SK-N-SH (cell line): ENCODE data around the gene CACNA1A. TPM values are rescaled to one million over a fixed set of nuclear protein-coding genes. Genes with fewer than 3 reads are reported as not detected.

Source experiments
- CTCF ChIA-PET: fragments of 300-600, 350-600 bp; formaldehyde crosslinking; extraction: SDS; loops from one replicate; lab custom pipeline; 2021; lab: Yijun Ruan, JAX
- POLR2A ChIA-PET: fragments of 350-600 bp; sonication (Branson Sonifier 250); formaldehyde crosslinking; extraction: SDS; loops from one replicate; lab custom pipeline; 2020; ENCODE audit warnings: antibody characterized with exemption, inconsistent platforms; lab: Yijun Ruan, JAX
- DNase-seq: peaks from one replicate; pipeline ENCODE4 v3.0.0; 2012
- H2AFZ ChIP-seq: fragments of 200-600 bp; sonication (generic); 2 replicates; pipeline ENCODE4 v1.8.1; 2016; ENCODE audit warnings: antibody characterized with exemption, mild to moderate bottlenecking, low read depth
- H3F3A ChIP-seq: fragments of 200-600 bp; sonication (generic); replicated peaks from 2 replicates; pipeline ENCODE3; 2016; ENCODE audit warnings: antibody characterized with exemption, mild to moderate bottlenecking; ENCODE audit not compliant: insufficient read depth
- H3K27ac ChIP-seq, 2 experiments: fragments of 200-500 bp in 1 of 2; fragments of 200-600 bp in 1 of 2; sonication (Bioruptor generic) in 1 of 2; sonication (generic), shearing (Covaris generic) in 1 of 2; 2 replicates each; pipeline versions ENCODE4 v1.5.1 to v1.6.1; 2014 to 2016; ENCODE audit warnings: low read depth in 2 of 2, inconsistent platforms in 1 of 2, low read length in 1 of 2, mild to moderate bottlenecking in 1 of 2, mixed read lengths in 1 of 2
- H3K27me3 ChIP-seq: fragments of 200-600 bp; sonication (generic), shearing (Covaris generic); 2 replicates; pipeline ENCODE4 v1.6.1; 2016; ENCODE audit warnings: mixed run types; ENCODE audit not compliant: insufficient read depth
- H3K36me3 ChIP-seq, 2 experiments: fragments of 200-500 bp in 1 of 2; fragments of 200-600 bp in 1 of 2; sonication (Bioruptor generic) in 1 of 2; sonication (generic) in 1 of 2; replicated peaks in 1 of 2; 2 replicates each; pipeline versions ENCODE3 to v1.5.1; 2014 to 2016; ENCODE audit warnings: low read length in 1 of 2, mild to moderate bottlenecking in 1 of 2; ENCODE audit not compliant: insufficient read depth in 2 of 2, control insufficient read depth in 1 of 2
- H3K4me1 ChIP-seq, 2 experiments: fragments of 200-500 bp in 1 of 2; fragments of 200-600 bp in 1 of 2; sonication (Bioruptor generic) in 1 of 2; sonication (generic), shearing (Covaris generic) in 1 of 2; 2 replicates each; pipeline versions ENCODE4 v1.5.1 to v1.6.1; 2014 to 2016; ENCODE audit warnings: low read depth in 1 of 2, low read length in 1 of 2, mixed run types in 1 of 2; ENCODE audit not compliant: insufficient read depth in 2 of 2, control insufficient read depth in 1 of 2
- H3K4me2 ChIP-seq: fragments of 200-600 bp; sonication (generic), shearing (Covaris generic); 2 replicates; pipeline ENCODE4 v1.6.1; 2017; ENCODE audit warnings: mixed run types
- H3K4me3 ChIP-seq, 2 experiments: fragments of 200-500 bp in 1 of 2; fragments of 200-600 bp in 1 of 2; sonication (Bioruptor generic) in 1 of 2; sonication (generic), shearing (Covaris generic) in 1 of 2; 2 replicates each; pipeline versions ENCODE4 v1.5.1 to v1.8.1; 2014 to 2016; ENCODE audit warnings: low read depth in 2 of 2, inconsistent platforms in 1 of 2, low read length in 1 of 2, mild to moderate bottlenecking in 1 of 2, mixed read lengths in 1 of 2, moderate library complexity in 1 of 2
- H3K79me2 ChIP-seq: fragments of 200-600 bp; sonication (generic); 2 replicates; pipeline ENCODE4 v1.8.1; 2017; ENCODE audit warnings: mild to moderate bottlenecking; ENCODE audit not compliant: insufficient read depth
- H3K9ac ChIP-seq: fragments of 200-600 bp; sonication (generic); 2 replicates; pipeline ENCODE4 v1.6.1; 2017; ENCODE audit warnings: mixed run types
- H3K9me2 ChIP-seq: fragments of 200-600 bp; sonication (generic); 2 replicates; pipeline ENCODE4 v1.6.1; 2017; ENCODE audit warnings: mixed run types
- H3K9me3 ChIP-seq: fragments of 200-600 bp; sonication (generic); 2 replicates; pipeline ENCODE4 v1.6.1; 2017; ENCODE audit warnings: mixed run types, mild to moderate bottlenecking, moderate library complexity
- H4K20me1 ChIP-seq: fragments of 200-600 bp; sonication (generic); 2 replicates; pipeline ENCODE4 v1.6.1; 2017; ENCODE audit warnings: mild to moderate bottlenecking, mixed run types; ENCODE audit not compliant: insufficient read depth
- CTCF ChIP-seq: fragments of 200-600 bp; sonication (generic); IDR thresholded peaks from 2 replicates; pipeline ENCODE4 v1.6.1; 2017; ENCODE audit warnings: antibody characterized with exemption, mild to moderate bottlenecking, moderate library complexity
- ELF1 ChIP-seq: IDR thresholded peaks from 2 replicates; pipeline ENCODE4 v1.4.0; 2012
- EP300 ChIP-seq, 2 experiments: IDR thresholded peaks; 2 replicates each; pipeline versions ENCODE4 v1.4.0 to v1.6.1; 2012; ENCODE audit warnings: borderline replicate concordance in 1 of 2, low read depth in 1 of 2, low read length in 1 of 2
- EZH2phosphoT487 ChIP-seq: fragments of 200-600 bp; sonication (generic); IDR thresholded peaks from 2 replicates; pipeline ENCODE4 v1.6.1; 2017; ENCODE audit warnings: low read depth, mixed run types, mild to moderate bottlenecking, antibody characterized with exemption, moderate library complexity, borderline replicate concordance
- GABPA ChIP-seq: IDR thresholded peaks from 2 replicates; pipeline ENCODE4 v1.4.0; 2012; ENCODE audit warnings: low read depth, mild to moderate bottlenecking
- IRF3 ChIP-seq: fragments of 150-350 bp; IDR thresholded peaks from 2 replicates; pipeline ENCODE4 v1.6.1; 2016; ENCODE audit warnings: mild to moderate bottlenecking, low read depth, low read length
- MXI1 ChIP-seq: IDR thresholded peaks from 2 replicates; pipeline ENCODE4 v1.6.1; 2012; ENCODE audit warnings: mild to moderate bottlenecking, low read depth, low read length, improper control_type of control experiment
- NRF1 ChIP-seq: IDR thresholded peaks from 2 replicates; pipeline ENCODE4 v1.6.1; 2012; ENCODE audit warnings: low read depth, mild to moderate bottlenecking, low read length
- PBX3 ChIP-seq: IDR thresholded peaks from 2 replicates; pipeline ENCODE4; 2012
- POLR2AphosphoS5 ChIP-seq: IDR thresholded peaks from 2 replicates; pipeline ENCODE4 v1.6.1; 2012; ENCODE audit warnings: low read depth, low read length
- RAD21 ChIP-seq: IDR thresholded peaks from 2 replicates; pipeline ENCODE4 v1.6.1; 2012; ENCODE audit warnings: mild to moderate bottlenecking, low read length
- RFX5 ChIP-seq: IDR thresholded peaks from 2 replicates; pipeline ENCODE4 v1.6.1; 2012; ENCODE audit warnings: mild to moderate bottlenecking, improper control_type of control experiment, low read length
- RXRA ChIP-seq: IDR thresholded peaks from 2 replicates; pipeline ENCODE4 v1.4.0; 2012; ENCODE audit warnings: low read depth, mild to moderate bottlenecking, borderline replicate concordance
- SIN3A ChIP-seq: IDR thresholded peaks from 2 replicates; pipeline ENCODE4 v1.6.1; 2012; ENCODE audit warnings: low read depth, mild to moderate bottlenecking, low read length, moderate library complexity, borderline replicate concordance
- YY1 ChIP-seq: IDR thresholded peaks from 2 replicates; pipeline ENCODE4 v1.4.0; 2012; ENCODE audit warnings: low read depth, mild to moderate bottlenecking
- ZBTB33 ChIP-seq: IDR thresholded peaks from 2 replicates; pipeline ENCODE4 v1.4.0; 2012; ENCODE audit warnings: low read depth, borderline replicate concordance
- WGBS: methylation state at CpG from one replicate; pipeline ENCODE4 v1.1.6; 2017; ENCODE audit warnings: low lambda C conversion rate; 5-methylcytosine and 5-hydroxymethylcytosine counted together
- polyA plus RNA-seq, 3 experiments: library from polyadenylated mRNA; depleted of rRNA; stranded (reverse); fragments of >200 nt; gene quantifications; 2 replicates each; pipeline ENCODE4 v1.2.3, GENCODE V29; 2012
- TF ChIP-seq, protein P1 (sequence below): IDR thresholded peaks from 2 replicates; pipeline ENCODE4 v1.4.0; 2012; ENCODE audit warnings: low read depth

The CACNA1A gene
- polyA plus RNA-seq, 1 of the 3 experiments (the other 2 are of a cell fraction), result 1.3 TPM

DNA sequence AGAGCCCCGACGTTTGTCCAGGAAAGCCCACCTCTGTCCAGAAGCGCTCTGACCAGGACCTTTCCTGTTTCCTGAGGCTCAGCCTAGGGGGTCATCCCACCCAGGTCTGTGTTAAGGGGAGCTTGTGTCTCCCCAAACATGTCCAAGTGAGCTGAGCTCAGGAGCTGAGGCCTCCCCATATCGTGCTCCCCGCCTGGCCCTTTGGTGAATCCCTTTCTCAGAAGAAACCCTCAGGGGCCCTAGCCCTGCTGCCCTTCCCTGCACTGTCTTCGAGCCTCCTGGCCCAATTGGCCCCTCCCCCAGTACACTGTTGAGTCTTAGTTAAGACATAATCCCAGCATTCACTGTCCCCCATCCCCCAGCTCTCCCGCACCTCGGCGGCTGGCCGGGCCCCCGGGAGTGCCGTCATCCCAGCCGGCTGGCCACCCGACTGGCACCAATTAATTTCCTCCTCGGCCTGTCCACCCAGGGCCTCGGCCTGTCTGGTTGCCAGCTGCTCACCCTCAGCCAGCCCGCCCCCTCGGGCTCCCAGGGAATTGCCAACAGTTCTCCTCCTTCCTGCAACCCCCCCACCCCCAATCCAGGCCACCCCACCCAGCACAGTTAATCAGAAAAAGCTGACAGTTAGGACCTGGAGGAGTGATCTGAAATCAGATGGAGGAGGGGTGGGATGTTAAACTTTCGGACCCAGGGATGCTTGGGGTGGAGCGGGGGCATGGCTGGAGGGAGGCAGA is 342.5 kb downstream of the CACNA1A start (continued):
- TF ChIP-seq IRF3 (no peak), GABPA (no peak), CTCF (no peak), NRF1 (no peak), RFX5 (no peak), YY1 (no peak), ZBTB33 (no peak), RAD21 (no peak), EZH2phosphoT487 (no peak), ELF1 (no peak), SIN3A (no peak; the same call in 1 of the 2 replicates), EP300 (IDR thresholded peaks at IDR 0.05; ENCODE audit: borderline replicate concordance in 1 of 2, low read depth in 1 of 2, low read length in 1 of 2) (peak; percentile 66 to 85; a peak in 3 of 4 replicates)

GRCh38 chr19:13162724-13163608 is 343.3 kb downstream of the CACNA1A start:
- Histone ChIP-seq H3K4me1 (peaks cover 28 to 33% of the 10 kb centered on the region in 2 experiments; a peak in 3 of 4 replicates), H3K9me3 (no peaks in the 10 kb centered on the region), H4K20me1 (no peaks in the 10 kb centered on the region), H3K79me2 (peaks cover 10% of the 10 kb centered on the region; the same call in 1 of the 2 replicates), H3K9ac (peak overlapping the region; percentile 74), H3K9me2 (no peaks in the 10 kb centered on the region), H3K36me3 (no peaks in the 10 kb centered on the region), H3K27me3 (no peaks in the 10 kb centered on the region), H3K4me2 (peak overlapping the region; percentile 89), H3K4me3 (peak overlapping the region; percentile 25 to 58), H3K27ac (peak overlapping the region; percentile 97 to 100), H3F3A (peaks cover 51% of the 10 kb centered on the region), H2AFZ (peak overlapping the region; percentile 48; the same call in 1 of the 2 replicates)
- ChIA-PET POLR2A (interaction anchor here (0.6 to 5.2 kb wide), 10 partner anchors 8 to 683 kb away, joined by 3 to 73 read pairs (median 4); partner anchors contain the start of genes IER2, JUNB and STX10), CTCF (interaction anchor here (1.1 to 2.4 kb wide), 6 partner anchors 8 to 179 kb away, joined by 3 to 11 read pairs (median 5); partner anchors contain the start of genes IER2 and STX10)
- WGBS, result 7% methylated on average over 20 of the region's 58 CpGs
- peak; percentile 90 for DNase-seq
- peak; percentile 39; the same call in 1 of the 2 replicates for TF ChIP-seq POLR2AphosphoS5
- TF ChIP-seq MXI1, result peak; percentile 65; the same call in 1 of the 2 replicates
- peak; percentile 12; the same call in 1 of the 2 replicates for TF ChIP-seq RXRA
- TF ChIP-seq, protein P1, sequence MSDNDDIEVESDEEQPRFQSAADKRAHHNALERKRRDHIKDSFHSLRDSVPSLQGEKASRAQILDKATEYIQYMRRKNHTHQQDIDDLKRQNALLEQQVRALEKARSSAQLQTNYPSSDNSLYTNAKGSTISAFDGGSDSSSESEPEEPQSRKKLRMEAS, result peak; percentile 59; the same call in 1 of the 2 replicates
- TF ChIP-seq ZBTB33, result no peak
- TF ChIP-seq RFX5, result no peak
- no peak for TF ChIP-seq YY1
- peak; percentile 92 for TF ChIP-seq PBX3
- TF ChIP-seq NRF1, result peak; percentile 35; the same call in 1 of the 2 replicates
